Measurements from ENCODE around the gene CWC27. TPM values are rescaled to one million over a fixed set of nuclear protein-coding genes. Genes with fewer than 3 reads are reported as not detected.

The CWC27 gene
- 21.1 TPM for total RNA-seq

- peak; percentile 83 for DNase-seq (ENCODE audit: low spot score)
These were observed at the start of gene CWC27, which contains the start of gene SREK1IP1 for GRCh38 chr5:64768358-64769312. Gene CWC27, plus strand, starts transcription at chr5:64768930. Its CDS starts 217 bp downstream, at chr5:64769147. Gene SREK1IP1, minus strand, starts transcription at chr5:64768691. Its CDS starts 174 bp downstream, at chr5:64768517.

- no peak for DNase-seq (ENCODE audit: low spot score)
These were observed 46.1 kb upstream of the CWC27 start for GRCh38 chr5:64722588-64722987.

GRCh38 chr5:64727150-64727549, 41.6 kb upstream of the CWC27 start:
- DNase-seq (ENCODE audit: low spot score): no peak

GRCh38 chr5:64742411-64742810, 26.3 kb upstream of the CWC27 start:
- DNase-seq (ENCODE audit: low spot score): no peak

- no peak for DNase-seq (ENCODE audit: low spot score)
These were observed 25.9 kb upstream of the CWC27 start for GRCh38 chr5:64742821-64743220.

GRCh38 chr5:64744914-64745313, 23.8 kb upstream of the CWC27 start:
- DNase-seq (ENCODE audit: low spot score): no peak

- DNase-seq (ENCODE audit: low spot score): no peak
These were observed 22.3 kb upstream of the CWC27 start for GRCh38 chr5:64746446-64746845.

- DNase-seq (ENCODE audit: low spot score): no peak
These were observed 19.3 kb upstream of the CWC27 start for GRCh38 chr5:64749385-64749784.

GRCh38 chr5:64754066-64754465, 14.7 kb upstream of the CWC27 start:
- no peak for DNase-seq (ENCODE audit: low spot score)

GRCh38 chr5:64758901-64759300, 9.8 kb upstream of the CWC27 start:
- DNase-seq (ENCODE audit: low spot score): no peak

GRCh38 chr5:64759960-64760660, 8.6 kb upstream of the CWC27 start:
- no peak for DNase-seq (ENCODE audit: low spot score)

- DNase-seq (ENCODE audit: low spot score): no peak
These were observed 4.7 kb upstream of the CWC27 start for GRCh38 chr5:64763948-64764503.

- DNase-seq (ENCODE audit: low spot score): no peak
These were observed 2.8 kb upstream of the CWC27 start for GRCh38 chr5:64765804-64766504.

- no peak for DNase-seq (ENCODE audit: low spot score)
These were observed 1.8 kb upstream of the CWC27 start for GRCh38 chr5:64766941-64767340.

- DNase-seq (ENCODE audit: low spot score): no peak
These were observed 772 bp upstream of the CWC27 start for GRCh38 chr5:64767959-64768357.

- DNase-seq (ENCODE audit: low spot score): no peak
These were observed 1.1 kb downstream of the CWC27 start for GRCh38 chr5:64769855-64770254.

- DNase-seq (ENCODE audit: low spot score): no peak
These were observed 3.0 kb downstream of the CWC27 start for GRCh38 chr5:64771736-64772135.

GRCh38 chr5:64773533-64773932, 4.8 kb downstream of the CWC27 start:
- DNase-seq (ENCODE audit: low spot score): no peak

- DNase-seq (ENCODE audit: low spot score): no peak
These were observed 6.6 kb downstream of the CWC27 start for GRCh38 chr5:64775291-64775690.

GRCh38 chr5:64784451-64785025, 15.8 kb downstream of the CWC27 start:
- DNase-seq (ENCODE audit: low spot score): peak; percentile 81

- DNase-seq (ENCODE audit: low spot score): no peak
These were observed 17.6 kb downstream of the CWC27 start for GRCh38 chr5:64786372-64786771.
